Measurements from ENCODE around the gene EXOC6B. TPM values are rescaled to one million over a fixed set of nuclear protein-coding genes. Genes with fewer than 3 reads are reported as not detected.

Gene EXOC6B
- total RNA-seq, 1 donor from 2014 or later: 104 TPM

- Mint-ChIP-seq H3K4me1 (peaks cover 46% of the 10 kb centered on the region), H3K4me3 (no peak overlapping the region), H3K36me3 (peaks cover 3% of the 10 kb centered on the region), H3K27ac (peak overlapping the region; percentile 5), H3K9me3 (peaks cover 4% of the 10 kb centered on the region), H3K27me3 (ENCODE audit: low read depth) (no peaks in the 10 kb centered on the region)
- no peak for DNase-seq (ENCODE audit: low spot score in 2 of 2, unreplicated experiment in 2 of 2)
- TF ChIP-seq CTCF (IDR thresholded peaks at IDR 0.05; ENCODE audit: unreplicated experiment): no peak
Measured at GRCh38 chr2:72527424-72527823, 298.4 kb downstream of the EXOC6B start.

GRCh38 chr2:72526623-72527022, 299.2 kb downstream of the EXOC6B start:
- no peak for TF ChIP-seq CTCF (IDR thresholded peaks at IDR 0.05; ENCODE audit: unreplicated experiment)
- no peak for DNase-seq (ENCODE audit: low spot score in 2 of 2, unreplicated experiment in 2 of 2)
- H3K4me1 Mint-ChIP-seq: peaks cover 46% of the 10 kb centered on the region
- H3K36me3 Mint-ChIP-seq: peaks cover 3% of the 10 kb centered on the region
- no peak overlapping the region for H3K4me3 Mint-ChIP-seq
- H3K9me3 Mint-ChIP-seq: peaks cover 4% of the 10 kb centered on the region
- peak overlapping the region; percentile 69 for H3K27ac Mint-ChIP-seq
- no peaks in the 10 kb centered on the region for H3K27me3 Mint-ChIP-seq (ENCODE audit: low read depth)

GRCh38 chr2:72524071-72524470, 301.8 kb downstream of the EXOC6B start:
- Mint-ChIP-seq H3K36me3 (peaks cover 8% of the 10 kb centered on the region), H3K9me3 (peaks cover 9% of the 10 kb centered on the region), H3K4me3 (peak overlapping the region; percentile 9), H3K27ac (peak overlapping the region; percentile 96), H3K27me3 (ENCODE audit: low read depth) (no peaks in the 10 kb centered on the region), H3K4me1 (peaks cover 50% of the 10 kb centered on the region)
- TF ChIP-seq CTCF (IDR thresholded peaks at IDR 0.05; ENCODE audit: unreplicated experiment): no peak
- DNase-seq (ENCODE audit: low spot score in 2 of 2, unreplicated experiment in 2 of 2): no peak

GRCh38 chr2:72515696-72516095, 310.1 kb downstream of the EXOC6B start:
- Mint-ChIP-seq H3K27ac (peak overlapping the region; percentile 65), H3K4me3 (no peak overlapping the region), H3K4me1 (peaks cover 49% of the 10 kb centered on the region), H3K27me3 (ENCODE audit: low read depth) (no peaks in the 10 kb centered on the region), H3K9me3 (peaks cover 7% of the 10 kb centered on the region), H3K36me3 (peaks cover 15% of the 10 kb centered on the region)
- no peak for TF ChIP-seq CTCF (IDR thresholded peaks at IDR 0.05; ENCODE audit: unreplicated experiment)
- no peak for DNase-seq (ENCODE audit: low spot score in 2 of 2, unreplicated experiment in 2 of 2)

GRCh38 chr2:72513011-72513410, 312.8 kb downstream of the EXOC6B start:
- Mint-ChIP-seq H3K36me3 (peaks cover 16% of the 10 kb centered on the region), H3K9me3 (peaks cover 6% of the 10 kb centered on the region), H3K4me1 (peaks cover 27% of the 10 kb centered on the region), H3K27ac (peak overlapping the region; percentile 30), H3K4me3 (no peak overlapping the region), H3K27me3 (ENCODE audit: low read depth) (no peaks in the 10 kb centered on the region)
- TF ChIP-seq CTCF (IDR thresholded peaks at IDR 0.05; ENCODE audit: unreplicated experiment): no peak
- no peak for DNase-seq (ENCODE audit: low spot score in 2 of 2, unreplicated experiment in 2 of 2)

GRCh38 chr2:72512376-72512775, 313.5 kb downstream of the EXOC6B start:
- Mint-ChIP-seq H3K4me3 (no peak overlapping the region), H3K9me3 (peaks cover 6% of the 10 kb centered on the region), H3K36me3 (peaks cover 16% of the 10 kb centered on the region), H3K27me3 (ENCODE audit: low read depth) (no peaks in the 10 kb centered on the region), H3K4me1 (peaks cover 27% of the 10 kb centered on the region), H3K27ac (no peak overlapping the region)
- DNase-seq (ENCODE audit: low spot score in 2 of 2, unreplicated experiment in 2 of 2): no peak
- no peak for TF ChIP-seq CTCF (IDR thresholded peaks at IDR 0.05; ENCODE audit: unreplicated experiment)
